GM21526 (cell line): ENCODE measurements around the gene MACROD2.

Source experiments
- ATAC-seq: cut with Tn5 transposase; IDR thresholded peaks from one replicate; pipeline ENCODE4 v1.9.1; 2021; ENCODE audit warnings: moderate library complexity; ENCODE audit not compliant: unreplicated experiment, low FRiP score

Gene MACROD2

GRCh38 chr20:14055127-14055742 is 59.9 kb downstream of the MACROD2 start:
- peak; percentile 77 for ATAC-seq

- ATAC-seq: no peak
Measured at GRCh38 chr20:14062171-14062570, 66.9 kb downstream of the MACROD2 start.

- ATAC-seq: no peak
Measured at GRCh38 chr20:14062786-14063185, 67.5 kb downstream of the MACROD2 start.

GRCh38 chr20:14064333-14064732 is 69.0 kb downstream of the MACROD2 start:
- ATAC-seq: no peak

- ATAC-seq: no peak
Measured at GRCh38 chr20:14064921-14065320, 69.6 kb downstream of the MACROD2 start.

- no peak for ATAC-seq
Measured at GRCh38 chr20:14065774-14066173, 70.5 kb downstream of the MACROD2 start.

- no peak for ATAC-seq
Measured at GRCh38 chr20:14067603-14068002, 72.3 kb downstream of the MACROD2 start.

GRCh38 chr20:14069796-14070195 is 74.5 kb downstream of the MACROD2 start:
- no peak for ATAC-seq

- ATAC-seq: no peak
Measured at GRCh38 chr20:14093652-14094051, 98.3 kb downstream of the MACROD2 start.

- ATAC-seq: no peak
Measured at GRCh38 chr20:14098261-14098660, 102.9 kb downstream of the MACROD2 start.

GRCh38 chr20:14113416-14113815 is 118.1 kb downstream of the MACROD2 start:
- no peak for ATAC-seq

- no peak for ATAC-seq
Measured at GRCh38 chr20:14114065-14114704, 118.9 kb downstream of the MACROD2 start.

- ATAC-seq: no peak
Measured at GRCh38 chr20:14116037-14116436, 120.7 kb downstream of the MACROD2 start.

GRCh38 chr20:14117768-14118167 is 122.5 kb downstream of the MACROD2 start:
- ATAC-seq: no peak

GRCh38 chr20:14126856-14127255 is 131.5 kb downstream of the MACROD2 start:
- no peak for ATAC-seq

GRCh38 chr20:14127514-14128223 is 132.4 kb downstream of the MACROD2 start:
- ATAC-seq: no peak

- no peak for ATAC-seq
Measured at GRCh38 chr20:14134004-14134403, 138.7 kb downstream of the MACROD2 start.

GRCh38 chr20:14142171-14142570 is 146.9 kb downstream of the MACROD2 start:
- ATAC-seq: no peak

GRCh38 chr20:14142964-14143627 is 147.8 kb downstream of the MACROD2 start:
- no peak for ATAC-seq

- ATAC-seq: no peak
Measured at GRCh38 chr20:14148042-14148441, 152.7 kb downstream of the MACROD2 start.

GRCh38 chr20:14155361-14155760 is 160.0 kb downstream of the MACROD2 start:
- no peak for ATAC-seq
